Measurements from ENCODE around the gene MAOA.

- no peak for TF ChIP-seq POLR2A (IDR thresholded peaks at IDR 0.05)
- no peak for TF ChIP-seq CTCF (IDR thresholded peaks at IDR 0.05)
Observed at GRCh38 chrX:43718081-43718480, 62.0 kb downstream of the MAOA start.

Measured in lower leg skin (tissue), 3 donors.